Liver (tissue), 3 donors: ENCODE results near the gene PEX6.

Source experiments
- EGR1 ChIP-seq, 2 donors: IDR thresholded peaks; 2 replicates each; pipeline ENCODE4 v1.6.1; 2016 to 2018; ENCODE audit warnings: antibody characterized with exemption in 2 of 2, low read depth in 2 of 2
- GABPA ChIP-seq, 2 donors: IDR thresholded peaks in 1 of 2; conservative IDR thresholded peaks in 1 of 2; 2 replicates each; pipeline ENCODE4 v1.6.1; 2016; ENCODE audit warnings: antibody characterized with exemption in 2 of 2, mild to moderate bottlenecking in 1 of 2, moderate library complexity in 1 of 2
- HNF4A ChIP-seq, 2 donors: conservative IDR thresholded peaks; 2 replicates each; pipeline ENCODE4 v1.6.1; 2016; ENCODE audit warnings: antibody characterized with exemption in 2 of 2, mild to moderate bottlenecking in 2 of 2
- JUND ChIP-seq, 2 donors: IDR thresholded peaks; 2 replicates each; pipeline ENCODE4 v1.6.1; 2016; ENCODE audit warnings: antibody characterized with exemption in 2 of 2
- RAD21 ChIP-seq, 2 donors: IDR thresholded peaks; 2 replicates each; pipeline ENCODE4 v1.6.1; 2016; ENCODE audit warnings: antibody characterized with exemption in 2 of 2, mild to moderate bottlenecking in 2 of 2
- RXRA ChIP-seq, 2 donors: IDR thresholded peaks; 2 replicates each; pipeline ENCODE4 v1.6.1; 2017 to 2018; ENCODE audit warnings: antibody characterized with exemption in 2 of 2, mild to moderate bottlenecking in 1 of 2
- TAF1 ChIP-seq: conservative IDR thresholded peaks from 2 replicates; pipeline ENCODE4 v1.6.1; 2016; ENCODE audit warnings: antibody characterized with exemption, mild to moderate bottlenecking
- YY1 ChIP-seq: IDR thresholded peaks from 2 replicates; pipeline ENCODE4 v1.6.1; 2016; ENCODE audit warnings: antibody characterized with exemption, mild to moderate bottlenecking
- TF ChIP-seq, protein P1 (sequence below): fragments of 150-350 bp; IDR thresholded peaks from 2 replicates; pipeline ENCODE4 v1.5.1; 2017; ENCODE audit warnings: improper control_type of control experiment, low read depth, low read length; ENCODE audit not compliant: missing input control
- TF ChIP-seq, protein P2 (sequence below): IDR thresholded peaks from 2 replicates; pipeline ENCODE4 v1.6.1; 2016; ENCODE audit warnings: antibody characterized with exemption
- TF ChIP-seq, protein P3 (sequence below): IDR thresholded peaks from 2 replicates; pipeline ENCODE4 v1.6.1; 2016; ENCODE audit warnings: antibody characterized with exemption
- donor health status: healthy.
- donor health status: healthy.

DNA sequence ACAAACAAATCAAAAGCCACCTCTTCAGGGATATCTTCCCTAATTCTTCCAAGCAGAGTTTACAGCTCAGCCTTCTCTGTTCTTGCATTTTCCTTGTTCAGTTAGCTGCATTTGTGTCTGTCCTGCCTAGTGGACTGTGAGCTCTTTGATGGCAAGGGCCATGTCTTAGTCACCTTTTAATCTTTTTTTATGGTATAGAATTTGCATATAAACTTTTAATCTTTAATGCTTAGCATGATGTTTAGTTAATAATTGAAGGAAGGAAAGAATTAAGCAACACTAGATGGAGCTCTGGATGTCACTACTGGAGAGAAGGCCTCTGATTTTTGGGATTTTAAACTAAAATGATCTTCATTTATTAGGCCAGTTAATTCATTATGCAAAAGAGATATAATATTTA lies 17.5 kb upstream of the PEX6 start:
- TF ChIP-seq, protein P1, sequence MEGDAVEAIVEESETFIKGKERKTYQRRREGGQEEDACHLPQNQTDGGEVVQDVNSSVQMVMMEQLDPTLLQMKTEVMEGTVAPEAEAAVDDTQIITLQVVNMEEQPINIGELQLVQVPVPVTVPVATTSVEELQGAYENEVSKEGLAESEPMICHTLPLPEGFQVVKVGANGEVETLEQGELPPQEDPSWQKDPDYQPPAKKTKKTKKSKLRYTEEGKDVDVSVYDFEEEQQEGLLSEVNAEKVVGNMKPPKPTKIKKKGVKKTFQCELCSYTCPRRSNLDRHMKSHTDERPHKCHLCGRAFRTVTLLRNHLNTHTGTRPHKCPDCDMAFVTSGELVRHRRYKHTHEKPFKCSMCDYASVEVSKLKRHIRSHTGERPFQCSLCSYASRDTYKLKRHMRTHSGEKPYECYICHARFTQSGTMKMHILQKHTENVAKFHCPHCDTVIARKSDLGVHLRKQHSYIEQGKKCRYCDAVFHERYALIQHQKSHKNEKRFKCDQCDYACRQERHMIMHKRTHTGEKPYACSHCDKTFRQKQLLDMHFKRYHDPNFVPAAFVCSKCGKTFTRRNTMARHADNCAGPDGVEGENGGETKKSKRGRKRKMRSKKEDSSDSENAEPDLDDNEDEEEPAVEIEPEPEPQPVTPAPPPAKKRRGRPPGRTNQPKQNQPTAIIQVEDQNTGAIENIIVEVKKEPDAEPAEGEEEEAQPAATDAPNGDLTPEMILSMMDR, result no peak
- TF ChIP-seq TAF1, result no peak
- no peak for TF ChIP-seq JUND (IDR thresholded peaks at IDR 0.05)
- no peak for TF ChIP-seq HNF4A (conservative IDR thresholded peaks at IDR 0.05)
- TF ChIP-seq RXRA (IDR thresholded peaks at IDR 0.05), result no peak
- no peak for TF ChIP-seq GABPA (IDR thresholded peaks at IDR 0.05 in 1 of 2, conservative IDR thresholded peaks at IDR 0.05 in 1 of 2)
- TF ChIP-seq RAD21 (IDR thresholded peaks at IDR 0.05), result peak in 1 of 2 donors; percentile 32
- no peak for TF ChIP-seq YY1
- no peak for TF ChIP-seq EGR1 (IDR thresholded peaks at IDR 0.05; ENCODE audit: low read depth in 2 of 2)
- TF ChIP-seq, protein P2, sequence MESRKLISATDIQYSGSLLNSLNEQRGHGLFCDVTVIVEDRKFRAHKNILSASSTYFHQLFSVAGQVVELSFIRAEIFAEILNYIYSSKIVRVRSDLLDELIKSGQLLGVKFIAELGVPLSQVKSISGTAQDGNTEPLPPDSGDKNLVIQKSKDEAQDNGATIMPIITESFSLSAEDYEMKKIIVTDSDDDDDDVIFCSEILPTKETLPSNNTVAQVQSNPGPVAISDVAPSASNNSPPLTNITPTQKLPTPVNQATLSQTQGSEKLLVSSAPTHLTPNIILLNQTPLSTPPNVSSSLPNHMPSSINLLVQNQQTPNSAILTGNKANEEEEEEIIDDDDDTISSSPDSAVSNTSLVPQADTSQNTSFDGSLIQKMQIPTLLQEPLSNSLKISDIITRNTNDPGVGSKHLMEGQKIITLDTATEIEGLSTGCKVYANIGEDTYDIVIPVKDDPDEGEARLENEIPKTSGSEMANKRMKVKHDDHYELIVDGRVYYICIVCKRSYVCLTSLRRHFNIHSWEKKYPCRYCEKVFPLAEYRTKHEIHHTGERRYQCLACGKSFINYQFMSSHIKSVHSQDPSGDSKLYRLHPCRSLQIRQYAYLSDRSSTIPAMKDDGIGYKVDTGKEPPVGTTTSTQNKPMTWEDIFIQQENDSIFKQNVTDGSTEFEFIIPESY, result no peak
- TF ChIP-seq, protein P3, sequence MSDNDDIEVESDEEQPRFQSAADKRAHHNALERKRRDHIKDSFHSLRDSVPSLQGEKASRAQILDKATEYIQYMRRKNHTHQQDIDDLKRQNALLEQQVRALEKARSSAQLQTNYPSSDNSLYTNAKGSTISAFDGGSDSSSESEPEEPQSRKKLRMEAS, result no peak
